HepG2 (cell line): ENCODE results near the gene HAT1.
"Not testable (repeated sequence)": the region's sequence is repeated elsewhere in the genome, so short reads cannot be mapped to it uniquely, and the experiment has no call there.

ENCODE experiments used
- ARHGAP35 ChIP-seq: sonication (generic); formaldehyde crosslinking; IDR thresholded peaks from 2 replicates; pipeline ENCODE4 v1.9.0; 2022; ENCODE audit warnings: mild to moderate bottlenecking, inconsistent platforms, moderate library complexity, missing genetic modification reagents, borderline replicate concordance
- ATF6 ChIP-seq: sonication (generic); formaldehyde crosslinking; conservative IDR thresholded peaks from 2 replicates; pipeline ENCODE4 v1.4.0; 2020; ENCODE audit warnings: missing genetic modification reagents
- CTCF ChIP-seq: sonication (generic); formaldehyde crosslinking; IDR thresholded peaks from 2 replicates; pipeline ENCODE4 v1.5.0; 2020; ENCODE audit warnings: mild to moderate bottlenecking, missing genetic modification reagents, moderate library complexity
- MTA3 ChIP-seq: sonication (generic); formaldehyde crosslinking; IDR thresholded peaks from 2 replicates; pipeline ENCODE4 v1.4.0; 2020; ENCODE audit warnings: missing genetic modification reagents
- MYC ChIP-seq: sonication (generic); formaldehyde crosslinking; IDR thresholded peaks from 2 replicates; pipeline ENCODE4 v1.9.0; 2021; ENCODE audit warnings: missing genetic modification reagents, borderline replicate concordance
- RAD21 ChIP-seq: fragments of 450-650 bp; formaldehyde crosslinking; IDR thresholded peaks from 2 replicates; pipeline ENCODE4 v1.5.0; 2020; ENCODE audit warnings: mild to moderate bottlenecking
- RBM39 ChIP-seq: fragments of 200-400 bp; formaldehyde crosslinking; IDR thresholded peaks from one replicate; pipeline ENCODE4 v1.6.1; 2018; ENCODE audit warnings: antibody characterized with exemption, mild to moderate bottlenecking, low read depth, low read length; ENCODE audit not compliant: poor library complexity, severe bottlenecking
- SP1 ChIP-seq, 2 experiments: fragments of 450-650 bp in 1 of 2; sonication (generic) in 1 of 2; formaldehyde crosslinking in 1 of 2; IDR thresholded peaks; 2 replicates each; pipeline versions ENCODE4 v1.4.0 to v1.6.1; 2016 to 2020; ENCODE audit warnings: missing genetic modification reagents in 1 of 2
- ZNF781 ChIP-seq: sonication (generic); formaldehyde crosslinking; IDR thresholded peaks from 2 replicates; pipeline ENCODE4 v1.5.1; 2020; ENCODE audit warnings: borderline replicate concordance, mild to moderate bottlenecking, missing genetic modification reagents; ENCODE audit errors: not compliant biosample characterization
- TF ChIP-seq, protein P1 (sequence below): sonication (generic); formaldehyde crosslinking; IDR thresholded peaks from 2 replicates; pipeline ENCODE4 v1.4.0; 2020; ENCODE audit warnings: missing genetic modification reagents

- TF ChIP-seq, protein P1, sequence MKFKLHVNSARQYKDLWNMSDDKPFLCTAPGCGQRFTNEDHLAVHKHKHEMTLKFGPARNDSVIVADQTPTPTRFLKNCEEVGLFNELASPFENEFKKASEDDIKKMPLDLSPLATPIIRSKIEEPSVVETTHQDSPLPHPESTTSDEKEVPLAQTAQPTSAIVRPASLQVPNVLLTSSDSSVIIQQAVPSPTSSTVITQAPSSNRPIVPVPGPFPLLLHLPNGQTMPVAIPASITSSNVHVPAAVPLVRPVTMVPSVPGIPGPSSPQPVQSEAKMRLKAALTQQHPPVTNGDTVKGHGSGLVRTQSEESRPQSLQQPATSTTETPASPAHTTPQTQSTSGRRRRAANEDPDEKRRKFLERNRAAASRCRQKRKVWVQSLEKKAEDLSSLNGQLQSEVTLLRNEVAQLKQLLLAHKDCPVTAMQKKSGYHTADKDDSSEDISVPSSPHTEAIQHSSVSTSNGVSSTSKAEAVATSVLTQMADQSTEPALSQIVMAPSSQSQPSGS (CRISPR knock-in tag) = not testable (repeated sequence)
- not testable (repeated sequence) for TF ChIP-seq CTCF; ARHGAP35 (CRISPR knock-in tag); ATF6 (CRISPR knock-in tag); RAD21; MTA3 (CRISPR knock-in tag); RBM39; SP1 (IDR thresholded peaks at IDR 0.05); SP1 (CRISPR knock-in tag; IDR thresholded peaks at IDR 0.05); MYC (CRISPR knock-in tag); ZNF781
Observed at GRCh38 chr2:171997031-171997430, 74.8 kb downstream of the HAT1 start.
